ENCODE data around the gene UGT3A2.
"Not testable (repeated sequence)": the region's sequence is repeated elsewhere in the genome, so short reads cannot be mapped to it uniquely, and the experiment has no call there.

The UGT3A2 gene

GRCh38 chr5:36040651-36041536 lies 25.8 kb downstream of the UGT3A2 start:
- no peaks in the 10 kb centered on the region for H3K36me3 Mint-ChIP-seq (ENCODE audit: insufficient read depth)
- no peak for DNase-seq
- no peaks in the 10 kb centered on the region for H3K9me3 Mint-ChIP-seq
- H3K27ac Mint-ChIP-seq = no peak overlapping the region
- no peaks in the 10 kb centered on the region for H3K4me1 Mint-ChIP-seq (ENCODE audit: low read depth in 2 of 2)
- H3K27me3 Mint-ChIP-seq = peaks cover 20 to 22% of the 10 kb centered on the region in 2 donors
- no peak overlapping the region for H3K4me3 Mint-ChIP-seq
- ATAC-seq (replicated peaks) = no peak

- Mint-ChIP-seq H3K9me3 (no peaks in the 10 kb centered on the region), H3K36me3 (ENCODE audit: insufficient read depth) (no peaks in the 10 kb centered on the region), H3K27me3 (peaks cover 20 to 31% of the 10 kb centered on the region in 2 donors), H3K4me3 (no peak overlapping the region), H3K4me1 (ENCODE audit: low read depth in 2 of 2) (no peaks in the 10 kb centered on the region), H3K27ac (no peak overlapping the region)
- no peak for ATAC-seq (replicated peaks)
- no peak for DNase-seq
Observed at GRCh38 chr5:36035696-36036095, 31.0 kb downstream of the UGT3A2 start.

GRCh38 chr5:36034536-36035134 lies 32.0 kb downstream of the UGT3A2 start:
- not testable (repeated sequence) for H3K4me3 Mint-ChIP-seq, DNase-seq

GRCh38 chr5:36033486-36033885 lies 33.2 kb downstream of the UGT3A2 start:
- H3K27ac Mint-ChIP-seq = no peak overlapping the region
- no peak overlapping the region for H3K4me3 Mint-ChIP-seq
- H3K27me3 Mint-ChIP-seq = peaks cover 36 to 38% of the 10 kb centered on the region in 2 donors
- DNase-seq (no peak), ATAC-seq (replicated peaks) (no peak)
- H3K4me1 Mint-ChIP-seq (ENCODE audit: low read depth in 2 of 2) = no peaks in the 10 kb centered on the region
- H3K9me3 Mint-ChIP-seq = peaks cover 0 to under 1% of the 10 kb centered on the region in 2 donors
- H3K36me3 Mint-ChIP-seq (ENCODE audit: insufficient read depth) = no peaks in the 10 kb centered on the region

More at GRCh38 chr5:36034536-36035134, 32.0 kb downstream of the UGT3A2 start:
- not testable (repeated sequence) for H3K9me3 Mint-ChIP-seq; H3K36me3 Mint-ChIP-seq (ENCODE audit: insufficient read depth); ATAC-seq (replicated peaks); H3K4me1 Mint-ChIP-seq (ENCODE audit: low read depth in 2 of 2); H3K27ac Mint-ChIP-seq
- H3K27me3 Mint-ChIP-seq = peaks cover 25 to 35% of the 10 kb centered on the region in 2 donors

DNA sequence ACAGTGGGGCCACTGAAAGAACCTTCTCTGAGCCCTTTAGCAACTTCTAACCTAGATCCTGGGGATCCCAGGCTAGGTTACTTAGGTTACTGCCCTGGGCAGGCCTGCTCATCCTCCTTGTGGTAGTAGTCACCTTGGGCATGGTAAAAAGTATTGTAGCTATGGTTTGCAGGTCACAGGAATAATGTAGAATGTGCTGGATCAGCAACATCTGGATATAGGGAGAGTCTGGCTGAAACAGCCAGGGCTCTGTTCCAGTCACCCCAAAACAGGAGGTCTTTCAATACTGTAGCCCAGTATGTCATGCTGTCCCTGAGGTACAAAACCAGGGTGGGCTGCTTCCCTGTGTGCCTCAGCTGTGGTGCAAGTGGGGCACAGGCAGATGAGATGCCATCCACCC lies 33.6 kb downstream of the UGT3A2 start:
- no peak for DNase-seq
- no peaks in the 10 kb centered on the region for H3K36me3 Mint-ChIP-seq (ENCODE audit: insufficient read depth)
- H3K27ac Mint-ChIP-seq = no peak overlapping the region
- peaks cover 0 to 5% of the 10 kb centered on the region in 2 donors for H3K9me3 Mint-ChIP-seq
- no peak for ATAC-seq (replicated peaks)
- peaks cover 34 to 41% of the 10 kb centered on the region in 2 donors for H3K27me3 Mint-ChIP-seq
- no peak overlapping the region for H3K4me3 Mint-ChIP-seq
- no peaks in the 10 kb centered on the region for H3K4me1 Mint-ChIP-seq (ENCODE audit: low read depth in 2 of 2)

DNA sequence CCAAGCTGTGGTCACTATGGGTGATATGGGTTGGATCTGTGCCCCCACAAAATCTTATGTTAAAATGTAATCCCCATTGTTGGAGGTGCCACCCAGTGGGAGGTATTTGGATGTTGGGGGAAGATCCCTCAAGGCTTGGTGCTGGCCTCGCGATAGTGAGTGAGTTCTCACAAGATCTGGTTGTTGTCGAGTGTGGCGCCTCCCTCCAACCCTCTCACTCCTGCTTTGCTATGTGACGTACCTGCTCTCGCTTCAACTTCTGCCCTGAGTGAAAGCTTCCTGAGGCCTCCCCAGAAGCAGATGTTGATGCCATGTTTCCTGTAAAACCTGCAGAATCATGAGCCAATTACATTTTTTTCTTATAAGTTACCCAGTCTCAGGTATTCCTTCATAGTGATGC lies 35.5 kb downstream of the UGT3A2 start:
- Mint-ChIP-seq H3K27me3 (peaks cover 29 to 45% of the 10 kb centered on the region in 2 donors), H3K27ac (no peak overlapping the region), H3K9me3 (peaks cover 0 to 7% of the 10 kb centered on the region in 2 donors), H3K4me3 (no peak overlapping the region), H3K36me3 (ENCODE audit: insufficient read depth) (no peaks in the 10 kb centered on the region), H3K4me1 (ENCODE audit: low read depth in 2 of 2) (no peaks in the 10 kb centered on the region)
- DNase-seq (no peak), ATAC-seq (replicated peaks) (no peak)

DNA sequence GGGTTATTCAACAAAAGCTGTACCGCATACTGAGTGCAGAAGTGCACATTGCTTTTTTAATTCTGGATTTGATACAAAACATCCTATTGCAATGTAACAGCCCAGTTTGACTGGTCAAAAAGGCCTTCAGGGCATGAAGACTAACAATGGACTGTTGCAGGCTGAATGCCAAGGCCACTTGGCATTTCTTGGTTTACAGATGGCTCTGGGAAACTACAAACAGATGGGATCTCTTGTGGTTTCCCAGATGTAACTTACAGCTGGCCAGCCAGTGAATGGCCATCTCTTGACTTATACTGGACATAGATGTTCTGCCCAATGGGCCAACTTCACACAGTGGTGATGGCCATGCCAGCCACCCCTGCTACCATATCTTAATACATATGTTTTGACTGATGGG lies 36.8 kb downstream of the UGT3A2 start:
- Mint-ChIP-seq H3K27me3 (peaks cover 24 to 45% of the 10 kb centered on the region in 2 donors), H3K36me3 (ENCODE audit: insufficient read depth) (no peaks in the 10 kb centered on the region), H3K27ac (no peak overlapping the region), H3K4me3 (no peak overlapping the region), H3K9me3 (peaks cover 0 to 7% of the 10 kb centered on the region in 2 donors), H3K4me1 (ENCODE audit: low read depth in 2 of 2) (no peaks in the 10 kb centered on the region)
- no peak for ATAC-seq (replicated peaks)
- DNase-seq = no peak

GRCh38 chr5:36028816-36029465 lies 37.7 kb downstream of the UGT3A2 start:
- Mint-ChIP-seq H3K9me3 (peaks cover 0 to 15% of the 10 kb centered on the region in 2 donors), H3K27ac (no peak overlapping the region), H3K4me1 (ENCODE audit: low read depth in 2 of 2) (no peaks in the 10 kb centered on the region), H3K4me3 (no peak overlapping the region), H3K36me3 (ENCODE audit: insufficient read depth) (no peaks in the 10 kb centered on the region), H3K27me3 (peaks cover 19 to 48% of the 10 kb centered on the region in 2 donors)
- no peak for DNase-seq
- no peak for ATAC-seq (replicated peaks)

- DNase-seq (no peak), ATAC-seq (replicated peaks) (no peak)
- H3K27ac Mint-ChIP-seq = no peak overlapping the region
- no peak overlapping the region for H3K4me3 Mint-ChIP-seq
- H3K9me3 Mint-ChIP-seq = peaks cover 0 to 17% of the 10 kb centered on the region in 2 donors
- no peaks in the 10 kb centered on the region for H3K36me3 Mint-ChIP-seq (ENCODE audit: insufficient read depth)
- no peaks in the 10 kb centered on the region for H3K4me1 Mint-ChIP-seq (ENCODE audit: low read depth in 2 of 2)
- peaks cover 19 to 53% of the 10 kb centered on the region in 2 donors for H3K27me3 Mint-ChIP-seq
Observed at GRCh38 chr5:36027711-36028110, 39.0 kb downstream of the UGT3A2 start.

DNA sequence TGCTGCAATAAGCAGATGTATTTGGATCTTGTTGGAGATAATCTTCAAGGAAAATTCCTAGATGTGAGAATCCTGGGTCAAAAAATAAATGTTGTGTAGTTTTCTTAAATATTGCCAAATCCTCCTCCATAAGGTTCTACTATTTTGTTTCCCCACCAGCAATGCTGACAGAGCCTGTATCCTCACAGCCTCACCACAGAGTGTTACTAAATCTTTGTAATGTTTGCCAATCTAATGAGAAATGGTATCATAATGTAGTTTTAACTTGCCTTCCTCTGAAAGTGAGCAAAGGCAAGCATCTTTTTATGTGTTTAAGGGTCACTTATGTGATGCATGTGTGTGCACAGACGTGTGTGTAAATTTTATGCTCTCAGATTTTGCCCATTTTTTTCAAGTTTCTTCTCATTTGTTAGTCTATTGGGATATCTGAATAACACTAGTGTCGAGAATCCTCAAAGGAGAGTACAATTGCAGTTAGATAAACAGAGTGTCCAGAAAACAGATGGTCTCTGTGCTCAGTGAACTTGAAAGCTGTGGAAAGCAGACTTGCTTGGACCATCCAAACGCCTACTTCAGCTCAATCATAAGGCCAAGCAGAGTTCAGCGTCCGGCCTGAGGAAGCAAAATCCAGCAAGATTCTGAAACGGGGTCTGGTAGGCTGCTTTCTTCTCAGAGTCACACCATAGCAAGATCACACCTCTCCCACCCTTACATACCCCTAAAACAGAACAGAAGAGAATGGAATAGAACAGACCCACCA lies 39.8 kb downstream of the UGT3A2 start:
- H3K4me3 Mint-ChIP-seq = no peak overlapping the region
- H3K9me3 Mint-ChIP-seq = peaks cover 0 to 17% of the 10 kb centered on the region in 2 donors
- H3K36me3 Mint-ChIP-seq (ENCODE audit: insufficient read depth) = no peaks in the 10 kb centered on the region
- ATAC-seq (replicated peaks) = no peak
- H3K4me1 Mint-ChIP-seq (ENCODE audit: low read depth in 2 of 2) = no peaks in the 10 kb centered on the region
- H3K27ac Mint-ChIP-seq = no peak overlapping the region
- peaks cover 19 to 53% of the 10 kb centered on the region in 2 donors for H3K27me3 Mint-ChIP-seq
- no peak for DNase-seq

DNA sequence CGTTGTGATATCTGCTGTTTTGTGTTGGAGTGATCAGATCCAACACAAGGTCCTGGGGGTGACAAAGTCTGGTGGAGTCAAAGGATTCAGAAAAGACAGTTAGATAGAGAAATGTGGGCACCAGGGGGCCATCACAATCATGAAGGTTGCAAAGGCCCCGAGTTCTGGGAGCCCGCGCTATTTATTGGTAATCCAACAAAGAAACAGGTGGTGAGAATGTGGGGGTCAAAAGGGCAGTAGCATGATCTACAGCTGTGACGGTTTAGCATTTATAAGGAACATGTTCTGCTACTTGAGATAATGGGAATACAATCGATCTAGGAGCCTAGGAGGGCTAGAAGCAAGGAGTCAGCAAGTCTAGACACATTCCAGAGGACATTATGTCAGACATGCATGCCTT lies 44.4 kb downstream of the UGT3A2 start:
- not testable (repeated sequence) for H3K36me3 Mint-ChIP-seq (ENCODE audit: insufficient read depth); ATAC-seq (replicated peaks); H3K4me3 Mint-ChIP-seq; H3K27ac Mint-ChIP-seq; DNase-seq; H3K4me1 Mint-ChIP-seq (ENCODE audit: low read depth in 2 of 2)
- Mint-ChIP-seq H3K27me3 (peaks cover 6 to 14% of the 10 kb centered on the region in 2 donors), H3K9me3 (peaks cover 0 to 10% of the 10 kb centered on the region in 2 donors)

GRCh38 chr5:36019584-36019983 lies 47.1 kb downstream of the UGT3A2 start:
- Mint-ChIP-seq H3K27me3 (peaks cover 7 to 12% of the 10 kb centered on the region in 2 donors), H3K9me3 (peaks cover 9 to 15% of the 10 kb centered on the region in 2 donors)
- not testable (repeated sequence) for H3K4me1 Mint-ChIP-seq (ENCODE audit: low read depth in 2 of 2); H3K27ac Mint-ChIP-seq; ATAC-seq (replicated peaks); H3K36me3 Mint-ChIP-seq (ENCODE audit: insufficient read depth); H3K4me3 Mint-ChIP-seq; DNase-seq

GRCh38 chr5:36017622-36018021 lies 49.1 kb downstream of the UGT3A2 start:
- peaks cover 7 to 9% of the 10 kb centered on the region in 2 donors for H3K9me3 Mint-ChIP-seq
- H3K4me1 Mint-ChIP-seq (ENCODE audit: low read depth in 2 of 2) = no peaks in the 10 kb centered on the region
- H3K36me3 Mint-ChIP-seq (ENCODE audit: insufficient read depth) = no peaks in the 10 kb centered on the region
- ATAC-seq (replicated peaks) (no peak), DNase-seq (no peak)
- H3K27me3 Mint-ChIP-seq = peaks cover 0 to 7% of the 10 kb centered on the region in 2 donors
- H3K4me3 Mint-ChIP-seq = no peak overlapping the region
- no peak overlapping the region for H3K27ac Mint-ChIP-seq
